ENCODE data around the gene TMEM131.

DNA sequence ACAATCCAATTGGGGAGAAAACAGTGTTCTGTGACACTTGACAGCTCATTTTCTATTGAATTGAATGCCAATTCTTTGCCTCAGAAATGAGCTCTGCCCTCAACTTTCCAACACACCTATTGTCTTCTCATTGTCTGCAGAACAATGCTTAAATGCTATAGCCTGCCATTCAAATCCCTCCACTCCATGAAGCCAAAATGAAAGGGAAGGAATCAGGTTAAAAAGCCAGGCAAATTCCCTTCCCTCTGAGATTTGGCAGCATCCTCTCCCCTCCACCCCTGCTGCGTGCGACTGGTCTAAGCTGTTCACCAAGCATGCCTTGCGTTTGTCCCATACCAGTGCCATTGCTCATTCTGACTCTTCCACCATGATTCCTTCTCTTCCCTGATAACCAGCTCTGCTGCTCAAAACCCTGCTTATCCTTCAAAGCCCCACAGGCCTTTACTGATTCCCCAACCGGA is 32.4 kb upstream of the TMEM131 start:
- TF ChIP-seq CTCF (IDR thresholded peaks at IDR 0.05; ENCODE audit: borderline replicate concordance, extremely low read depth, low read length, poor library complexity, severe bottlenecking) (no peak), EZH2 (IDR thresholded peaks at IDR 0.05; ENCODE audit: borderline replicate concordance, low read depth, low read length, severe bottlenecking) (no peak)

Measured in DND-41 (cell line).